ENCODE measurements around the gene PLCH2.

DNA sequence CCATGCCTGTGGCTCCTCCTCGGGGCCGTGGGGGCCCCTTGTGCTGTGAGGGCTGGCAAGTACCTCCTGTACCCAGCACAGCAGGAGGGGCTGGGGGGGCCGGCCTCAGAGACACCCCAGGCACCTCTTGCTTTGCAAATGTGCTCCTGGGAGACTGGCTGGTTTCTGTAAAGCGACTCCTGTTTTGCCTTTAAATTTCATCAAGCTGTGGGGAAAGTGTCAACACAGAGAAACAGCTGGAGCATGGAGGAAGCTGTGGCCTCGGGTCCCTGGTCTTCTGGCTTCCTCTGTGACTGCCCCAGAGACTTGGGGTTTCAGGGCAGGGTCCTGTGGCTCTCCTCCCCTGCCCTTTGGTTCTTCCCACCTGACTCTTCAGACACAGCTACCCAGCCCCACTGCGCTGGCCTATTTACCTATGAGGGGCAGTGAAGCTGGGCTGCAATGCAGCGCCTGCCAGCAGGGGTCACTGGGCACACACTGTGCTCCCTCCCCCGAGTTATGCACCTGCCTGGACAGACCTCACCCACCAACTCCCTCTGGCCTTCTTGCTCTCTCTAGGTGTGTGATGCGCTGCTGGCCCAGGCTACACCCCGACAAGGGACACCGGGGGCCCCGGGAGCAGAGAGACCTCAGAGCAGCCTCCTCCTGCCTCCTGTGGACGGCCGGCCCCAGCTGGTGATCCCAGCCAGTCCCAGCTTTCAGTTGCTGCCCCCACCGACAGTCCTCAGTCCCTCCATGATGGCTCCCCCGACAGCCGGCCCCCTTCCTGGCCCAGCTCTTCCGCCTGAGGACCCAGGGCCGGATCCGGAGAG is 46.1 kb upstream of the PLCH2 start:
- TF ChIP-seq, protein P1, sequence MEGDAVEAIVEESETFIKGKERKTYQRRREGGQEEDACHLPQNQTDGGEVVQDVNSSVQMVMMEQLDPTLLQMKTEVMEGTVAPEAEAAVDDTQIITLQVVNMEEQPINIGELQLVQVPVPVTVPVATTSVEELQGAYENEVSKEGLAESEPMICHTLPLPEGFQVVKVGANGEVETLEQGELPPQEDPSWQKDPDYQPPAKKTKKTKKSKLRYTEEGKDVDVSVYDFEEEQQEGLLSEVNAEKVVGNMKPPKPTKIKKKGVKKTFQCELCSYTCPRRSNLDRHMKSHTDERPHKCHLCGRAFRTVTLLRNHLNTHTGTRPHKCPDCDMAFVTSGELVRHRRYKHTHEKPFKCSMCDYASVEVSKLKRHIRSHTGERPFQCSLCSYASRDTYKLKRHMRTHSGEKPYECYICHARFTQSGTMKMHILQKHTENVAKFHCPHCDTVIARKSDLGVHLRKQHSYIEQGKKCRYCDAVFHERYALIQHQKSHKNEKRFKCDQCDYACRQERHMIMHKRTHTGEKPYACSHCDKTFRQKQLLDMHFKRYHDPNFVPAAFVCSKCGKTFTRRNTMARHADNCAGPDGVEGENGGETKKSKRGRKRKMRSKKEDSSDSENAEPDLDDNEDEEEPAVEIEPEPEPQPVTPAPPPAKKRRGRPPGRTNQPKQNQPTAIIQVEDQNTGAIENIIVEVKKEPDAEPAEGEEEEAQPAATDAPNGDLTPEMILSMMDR (IDR thresholded peaks at IDR 0.05; ENCODE audit: low read depth, low read length, poor library complexity, severe bottlenecking) = peak; percentile 48
- no peak for TF ChIP-seq EZH2phosphoT487 (IDR thresholded peaks at IDR 0.05; ENCODE audit: borderline replicate concordance, low read length)

All from DOHH2 (cell line).